Neural progenitor cell (in vitro differentiated cells): Measurements from ENCODE around the gene JADE3.

ENCODE experiments used
- CTCF ChIP-seq: fragments of 200-600 bp; sonication (generic); IDR thresholded peaks from 2 replicates; pipeline ENCODE4 v1.5.1; 2017; ENCODE audit warnings: antibody characterized with exemption, mild to moderate bottlenecking
- EZH2 ChIP-seq: fragments of 200-600 bp; sonication (generic); IDR thresholded peaks from 2 replicates; pipeline ENCODE4 v1.6.1; 2017; ENCODE audit warnings: antibody characterized with exemption, mild to moderate bottlenecking, moderate library complexity
- EZH2phosphoT487 ChIP-seq: fragments of 200-600 bp; sonication (generic); IDR thresholded peaks from 2 replicates; pipeline ENCODE4 v1.6.1; 2017; ENCODE audit warnings: antibody characterized with exemption

- TF ChIP-seq CTCF, result no peak
- TF ChIP-seq EZH2phosphoT487, result no peak
- no peak for TF ChIP-seq EZH2
Measured at GRCh38 chrX:46927718-46928117, 15.5 kb downstream of the JADE3 start.
